Osteoblast (primary cell): ENCODE data around the gene LSM2. TPM values are rescaled to one million over a fixed set of nuclear protein-coding genes. Genes with fewer than 3 reads are reported as not detected.
A peak's percentile ranks its signal among the peaks of the same experiment; 100 is the strongest.
"Not testable (repeated sequence)": the region's sequence is repeated elsewhere in the genome, so short reads cannot be mapped to it uniquely, and the experiment has no call there.

Experiments
- DNase-seq: peaks from one replicate; pipeline ENCODE4 v3.0.0; 2011; ENCODE audit warnings: low spot score, mixed read lengths; ENCODE audit not compliant: insufficient read length; ENCODE audit errors: missing footprints
- H2AFZ ChIP-seq: 2 replicates; pipeline ENCODE4 v1.6.0; 2011; ENCODE audit warnings: mild to moderate bottlenecking, low read length
- H3K27ac ChIP-seq: 2 replicates; pipeline ENCODE4 v1.5.1; 2011; ENCODE audit warnings: mild to moderate bottlenecking, low read depth, low read length, moderate library complexity
- H3K27me3 ChIP-seq: 2 replicates; pipeline ENCODE4 v1.6.0; 2012; ENCODE audit warnings: mild to moderate bottlenecking, control low read depth, inconsistent platforms, low read length, moderate library complexity; ENCODE audit not compliant: insufficient read depth
- H3K36me3 ChIP-seq: 2 replicates; pipeline ENCODE4 v1.5.1; 2011; ENCODE audit warnings: mild to moderate bottlenecking, low read length, control low read depth, moderate library complexity; ENCODE audit not compliant: insufficient read depth
- H3K4me1 ChIP-seq: 2 replicates; pipeline ENCODE4 v1.5.1; 2011; ENCODE audit warnings: mild to moderate bottlenecking, low read length, control low read depth, moderate library complexity; ENCODE audit not compliant: insufficient read depth
- H3K4me2 ChIP-seq: 2 replicates; pipeline ENCODE4 v1.6.0; 2011; ENCODE audit warnings: mild to moderate bottlenecking, low read length; ENCODE audit not compliant: insufficient read depth
- H3K4me3 ChIP-seq: fragments of 200-600 bp; sonication (generic); 3 replicates; pipeline ENCODE4 v1.5.1; 2012; ENCODE audit warnings: mild to moderate bottlenecking, low read length, inconsistent platforms; ENCODE audit not compliant: insufficient read depth
- H3K79me2 ChIP-seq: 2 replicates; pipeline ENCODE4 v1.6.0; 2012; ENCODE audit warnings: mild to moderate bottlenecking, low read length, control low read depth, inconsistent platforms; ENCODE audit not compliant: insufficient read depth
- H3K9me3 ChIP-seq: 2 replicates; pipeline ENCODE4 v1.5.1; 2011; ENCODE audit warnings: low read depth, low read length, control low read depth
- H4K20me1 ChIP-seq: 2 replicates; pipeline ENCODE4 v1.6.0; 2012; ENCODE audit warnings: mild to moderate bottlenecking, low read length, control low read depth; ENCODE audit not compliant: insufficient read depth
- CTCF ChIP-seq: IDR thresholded peaks from 2 replicates; pipeline ENCODE4 v1.5.1; 2011; ENCODE audit warnings: mild to moderate bottlenecking, low read depth, low read length, moderate library complexity; ENCODE audit errors: extremely low read depth
- total RNA-seq: library from RNA; depleted of rRNA; stranded (reverse); fragments of >200 nt; gene quantifications from 2 replicates; pipeline ENCODE4 v1.2.3, GENCODE V29; 2012

LSM2 gene
- total RNA-seq, 1 donor, result 22.4 TPM

GRCh38 chr6:31796993-31797385 lies 9.8 kb downstream of the LSM2 start:
- H3K36me3 ChIP-seq, result peaks cover 7% of the 10 kb centered on the region
- H2AFZ ChIP-seq, result no peak overlapping the region
- H3K27ac ChIP-seq, result no peak overlapping the region
- H3K79me2 ChIP-seq, result peaks cover 27% of the 10 kb centered on the region
- TF ChIP-seq CTCF, result no peak
- no peak for DNase-seq
- no peaks in the 10 kb centered on the region for H3K9me3 ChIP-seq
- no peaks in the 10 kb centered on the region for H3K27me3 ChIP-seq
- H3K4me2 ChIP-seq, result no peak overlapping the region
- H4K20me1 ChIP-seq, result no peaks in the 10 kb centered on the region
- H3K4me1 ChIP-seq, result peaks cover 9% of the 10 kb centered on the region
- no peak overlapping the region for H3K4me3 ChIP-seq

DNA sequence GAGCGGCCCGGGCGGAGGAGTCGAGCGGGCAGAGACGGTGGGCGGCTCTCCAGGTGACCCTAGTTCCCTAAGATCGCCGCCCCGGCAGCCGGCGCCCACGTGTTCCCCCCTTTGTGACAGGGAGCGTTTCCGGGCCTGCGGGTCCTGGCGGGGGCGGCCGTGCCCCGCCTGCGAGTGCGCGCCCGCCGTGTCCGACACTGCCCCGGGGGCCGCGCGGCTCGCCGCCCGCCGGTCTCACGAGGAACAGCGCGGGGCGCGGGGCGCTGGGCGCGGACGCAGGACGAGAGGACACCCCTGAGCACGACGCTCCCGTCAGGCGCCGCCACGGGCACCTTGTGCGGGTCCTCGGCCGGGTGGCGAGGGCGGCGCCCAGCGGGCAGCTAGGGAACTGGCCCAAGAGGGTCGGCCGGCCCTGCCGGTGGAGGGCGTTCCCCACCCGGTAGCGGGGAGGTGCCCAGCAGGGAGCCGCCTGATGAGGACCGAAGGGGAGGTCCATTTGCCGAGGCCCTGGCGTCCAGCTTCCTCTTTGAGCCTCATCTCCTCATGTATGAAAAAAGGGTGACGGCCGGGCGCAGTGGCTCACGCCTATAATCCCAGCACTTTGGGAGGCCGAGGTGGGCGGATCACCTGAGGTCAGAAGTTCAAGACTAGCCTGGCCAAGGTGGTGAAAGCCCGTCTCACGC lies 11.0 kb downstream of the LSM2 start, which contains the start of gene VARS1:
VARS1 (minus strand) TSS at position 137 of the 683 bp plus-strand sequence. CDS start 535 bp downstream, outside the sequence.
- Histone ChIP-seq H3K36me3 (peaks cover 17% of the 10 kb centered on the region), H3K4me3 (peak within 1 kb of the TSS; percentile 95), H2AFZ (peak within 1 kb of the TSS; percentile 91), H3K4me2 (peak within 1 kb of the TSS; percentile 92), H3K4me1 (peaks cover 9% of the 10 kb centered on the region), H3K79me2 (peaks cover 31% of the 10 kb centered on the region), H3K27ac (peak within 1 kb of the TSS; percentile 92), H3K9me3 (no peaks in the 10 kb centered on the region), H3K27me3 (no peaks in the 10 kb centered on the region), H4K20me1 (no peaks in the 10 kb centered on the region)
- peak; percentile 100 for DNase-seq
- TF ChIP-seq CTCF, result peak; percentile 56

GRCh38 chr6:31794866-31795615 lies 11.7 kb downstream of the LSM2 start:
- H3K79me2 ChIP-seq, result peaks cover 31% of the 10 kb centered on the region
- peak overlapping the region; percentile 95 for H3K4me3 ChIP-seq
- H3K36me3 ChIP-seq, result peaks cover 21% of the 10 kb centered on the region
- peak overlapping the region; percentile 92 for H3K27ac ChIP-seq
- H3K27me3 ChIP-seq, result no peaks in the 10 kb centered on the region
- peak overlapping the region; percentile 91 for H2AFZ ChIP-seq
- no peaks in the 10 kb centered on the region for H3K9me3 ChIP-seq
- H3K4me2 ChIP-seq, result peak overlapping the region; percentile 92
- H4K20me1 ChIP-seq, result no peaks in the 10 kb centered on the region
- peak; percentile 89 for DNase-seq
- no peak for TF ChIP-seq CTCF
- peaks cover 9% of the 10 kb centered on the region for H3K4me1 ChIP-seq

- Histone ChIP-seq H3K36me3 (peaks cover 23% of the 10 kb centered on the region), H3K4me3 (peak overlapping the region; percentile 95), H3K4me2 (peak overlapping the region; percentile 92), H3K4me1 (peaks cover 9% of the 10 kb centered on the region), H3K9me3 (no peaks in the 10 kb centered on the region), H2AFZ (peak overlapping the region; percentile 67), H3K27ac (peak overlapping the region; percentile 92), H3K27me3 (no peaks in the 10 kb centered on the region), H4K20me1 (no peaks in the 10 kb centered on the region), H3K79me2 (peaks cover 33% of the 10 kb centered on the region)
- no peak for TF ChIP-seq CTCF
- peak; percentile 94 for DNase-seq
Measured at GRCh38 chr6:31794294-31794865, 12.4 kb downstream of the LSM2 start.

DNA sequence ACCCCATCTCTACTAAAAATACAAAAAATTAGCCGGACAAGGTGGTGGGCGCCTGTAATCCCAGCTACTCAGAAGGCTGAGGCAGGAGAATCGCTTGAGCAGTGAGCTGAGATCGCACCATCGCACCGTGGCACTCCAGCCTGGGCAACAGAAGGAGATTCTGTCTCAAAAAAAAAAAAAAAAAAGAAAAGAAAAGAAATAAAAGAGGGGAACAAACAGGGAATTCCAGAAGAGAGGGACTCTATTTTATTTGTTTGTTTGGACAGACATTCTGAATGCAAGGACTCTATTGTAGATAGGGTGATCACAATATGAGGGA lies 12.9 kb downstream of the LSM2 start:
- Histone ChIP-seq H3K36me3 (peaks cover 27% of the 10 kb centered on the region), H3K79me2 (peaks cover 36% of the 10 kb centered on the region), H3K4me3 (peak overlapping the region; percentile 95), H3K27ac (peak overlapping the region; percentile 92), H3K4me2 (peak overlapping the region; percentile 92)
- H3K27me3 ChIP-seq, H4K20me1 ChIP-seq, H2AFZ ChIP-seq, H3K4me1 ChIP-seq, DNase-seq, H3K9me3 ChIP-seq: not testable (repeated sequence)
